Activated effector memory CD4-positive, alpha-beta T cell treated with Interleukin-2 at 50 U/mL for 16 hours (primary cell): ENCODE measurements around the gene FAM135A.
A peak's percentile ranks its signal among the peaks of the same experiment; 100 is the strongest.

ENCODE experiments used
- DNase-seq: peaks from one replicate; pipeline ENCODE4 v3.0.0-alpha.2; 2020

FAM135A gene

DNA sequence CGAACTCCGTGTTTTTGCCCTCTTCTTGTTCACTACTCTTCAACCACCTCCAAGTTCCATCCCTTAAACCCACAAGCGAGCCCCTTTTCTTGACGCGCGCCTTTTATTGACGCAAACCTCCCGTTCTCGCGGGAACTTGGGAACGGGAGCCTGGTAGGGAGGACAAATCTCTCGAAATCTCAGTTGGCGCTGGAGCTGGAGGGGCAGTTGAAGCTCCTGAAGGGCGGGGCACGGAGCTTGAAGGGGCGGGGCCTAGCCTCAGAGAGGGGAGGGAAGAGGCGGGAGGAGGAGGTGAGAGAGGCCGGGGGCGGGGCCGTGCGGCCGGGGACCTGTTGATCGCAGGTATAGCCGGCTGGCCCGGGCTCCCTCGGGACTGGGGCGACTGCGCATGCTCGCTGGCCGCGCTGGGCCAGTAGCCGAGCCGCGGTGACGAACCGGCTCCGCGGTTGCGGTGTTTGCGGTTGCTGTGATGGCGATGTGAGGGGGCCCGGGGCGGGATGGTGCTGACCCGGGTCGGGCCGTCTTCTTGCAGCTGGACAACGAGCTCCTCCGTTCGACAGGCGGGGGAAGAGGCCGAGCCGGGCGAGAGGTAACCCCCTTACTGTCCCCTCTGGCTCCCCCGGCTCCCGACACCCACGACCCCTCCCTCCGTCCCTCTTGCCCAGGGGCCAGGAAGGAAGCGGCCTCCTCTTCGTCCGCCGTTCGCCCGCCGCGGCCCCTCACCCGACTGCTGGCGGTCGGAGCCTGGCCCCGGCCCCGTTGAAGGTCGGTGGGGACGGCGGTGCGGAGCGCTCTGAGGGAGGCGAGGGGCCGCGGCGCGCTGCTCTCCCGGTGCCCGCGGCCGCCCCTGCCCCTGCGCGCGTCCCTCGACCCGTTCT, at the start of gene FAM135A:
Gene FAM135A, plus strand, starts transcription at position 395 of the 878 bp plus-strand sequence. CDS start 14,835 bp downstream, outside the sequence.
- peak; percentile 90 for DNase-seq

DNA sequence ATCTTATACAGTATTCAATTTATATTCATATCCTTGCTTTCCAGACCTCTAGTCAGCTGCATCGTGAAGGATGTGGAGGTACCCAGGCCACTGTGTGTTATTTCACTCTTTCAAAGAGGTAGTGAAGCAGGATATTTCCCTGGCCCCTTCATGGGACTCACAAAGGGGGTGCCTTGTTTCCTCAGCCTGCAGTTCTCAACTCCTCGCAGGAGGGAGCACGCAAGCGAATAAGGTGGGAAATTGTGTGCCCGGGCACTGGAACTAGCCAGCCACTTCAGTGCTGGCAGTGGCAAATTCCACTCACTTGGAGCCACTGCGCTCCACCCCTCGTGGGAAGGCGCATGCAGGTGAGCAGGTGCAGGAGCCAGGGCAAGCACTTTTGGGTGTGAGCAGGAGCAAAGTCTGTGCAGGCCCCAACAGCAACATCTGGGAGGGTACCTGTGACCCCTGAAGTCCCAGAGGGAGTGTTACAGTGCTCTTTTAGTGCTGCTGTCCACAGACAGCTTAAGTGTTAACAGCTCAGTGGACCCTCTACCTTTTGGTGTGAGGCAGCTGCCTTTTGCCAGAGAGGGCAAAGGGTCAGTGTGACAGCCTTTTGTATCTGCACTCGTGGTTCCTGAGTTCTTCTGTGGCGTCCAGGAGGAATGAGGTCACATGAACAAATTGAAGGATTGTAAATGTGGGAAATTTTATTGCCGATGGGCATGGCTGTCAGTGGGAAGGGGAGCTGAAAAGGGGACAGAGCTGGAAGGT, 49.4 kb upstream of the FAM135A start:
- DNase-seq = no peak

DNA sequence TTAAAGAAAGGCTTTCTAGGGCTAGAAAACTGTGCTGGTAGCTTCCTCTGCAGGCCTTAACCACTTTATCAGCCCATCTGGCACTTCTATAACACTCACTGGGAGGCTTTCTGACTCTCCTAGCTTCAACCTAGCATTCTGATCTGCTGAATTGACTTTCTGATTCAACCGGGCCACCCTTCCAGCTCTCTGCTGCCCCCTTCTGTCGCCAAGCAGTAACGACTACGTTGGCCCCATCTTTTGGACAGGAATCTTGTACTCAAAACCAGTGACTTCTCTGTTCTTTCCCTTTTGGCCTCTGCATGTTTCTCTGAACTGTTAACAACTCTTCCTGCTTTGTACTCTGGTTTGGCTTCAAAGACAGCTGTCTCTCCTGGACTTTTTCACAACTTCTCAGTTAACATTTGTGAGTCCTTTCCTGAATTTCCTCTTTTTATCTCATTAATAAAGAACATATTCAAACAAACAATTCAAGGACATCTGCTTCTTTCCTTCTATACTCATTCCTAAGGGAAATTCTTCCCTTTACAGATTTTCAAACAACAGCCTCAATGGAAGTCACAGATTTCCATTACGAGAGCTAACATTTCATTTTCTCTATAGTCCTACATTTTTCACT, 43.9 kb upstream of the FAM135A start:
- DNase-seq = peak; percentile 34

DNA sequence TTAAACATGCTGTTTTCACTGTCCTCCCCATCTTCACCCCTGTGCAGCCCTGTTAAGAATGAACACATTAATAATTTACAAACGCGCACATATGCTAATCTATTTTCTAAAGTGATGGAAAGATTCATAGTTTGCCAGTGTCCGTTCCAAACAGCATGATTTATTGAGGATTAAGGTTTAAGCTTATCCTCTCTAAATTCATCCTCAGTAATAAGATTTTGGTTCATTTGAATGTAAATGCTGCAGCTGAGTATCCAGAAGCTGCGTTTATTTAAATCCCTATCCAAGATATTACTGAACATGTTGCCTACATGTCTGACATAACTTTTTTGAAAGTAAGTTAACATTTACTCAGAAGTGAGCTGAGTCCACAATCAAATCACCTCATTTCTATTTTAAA, 42.8 kb upstream of the FAM135A start:
- DNase-seq = no peak

DNA sequence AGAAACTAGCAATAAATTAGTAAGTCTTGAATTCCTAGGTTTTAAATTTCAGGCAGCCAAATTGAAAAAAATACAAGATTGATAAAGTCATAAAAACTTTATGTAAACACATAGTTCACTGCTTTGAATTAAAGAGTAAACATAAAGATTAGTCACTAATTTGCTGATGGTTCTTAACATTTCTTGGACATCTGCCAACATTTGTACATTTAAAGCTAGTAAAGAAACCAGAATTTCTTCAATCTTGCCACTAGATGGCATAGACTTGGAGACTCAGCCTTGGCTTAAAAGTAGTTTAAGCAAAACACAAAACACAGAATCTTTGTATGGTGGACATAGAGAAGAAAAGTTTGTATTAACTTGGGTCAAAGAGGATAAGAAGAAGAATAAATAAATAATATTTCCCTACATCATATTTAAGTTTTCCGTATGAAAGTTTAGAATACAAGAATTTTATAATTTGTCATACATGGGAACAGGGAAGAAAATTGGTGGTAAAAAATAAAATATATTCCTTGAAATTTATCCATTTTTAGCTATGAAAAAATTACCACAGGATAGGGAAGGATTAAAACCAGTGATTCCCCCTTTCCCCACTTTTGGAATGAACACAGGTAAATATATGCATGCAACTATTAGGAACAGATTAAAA, 41.7 kb upstream of the FAM135A start:
- no peak for DNase-seq

DNA sequence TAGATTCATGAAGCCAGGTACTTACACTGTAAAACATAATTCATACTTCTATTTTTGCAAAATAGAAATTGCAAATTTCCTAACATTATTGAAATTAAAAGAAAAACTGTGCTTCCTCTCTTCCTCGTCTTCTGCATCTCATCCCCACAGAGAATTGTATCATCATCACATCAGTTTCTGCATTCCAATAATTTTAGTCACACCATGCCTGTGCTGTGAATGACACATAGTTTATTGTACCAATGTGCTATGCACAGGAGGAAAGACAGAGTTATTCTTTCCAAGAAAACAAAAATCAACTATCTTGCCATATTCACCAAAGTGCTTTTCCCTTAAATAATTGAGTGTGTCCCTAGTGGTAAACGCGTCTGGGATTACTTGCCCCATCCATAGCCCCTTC, 38.1 kb upstream of the FAM135A start:
- DNase-seq = no peak

DNA sequence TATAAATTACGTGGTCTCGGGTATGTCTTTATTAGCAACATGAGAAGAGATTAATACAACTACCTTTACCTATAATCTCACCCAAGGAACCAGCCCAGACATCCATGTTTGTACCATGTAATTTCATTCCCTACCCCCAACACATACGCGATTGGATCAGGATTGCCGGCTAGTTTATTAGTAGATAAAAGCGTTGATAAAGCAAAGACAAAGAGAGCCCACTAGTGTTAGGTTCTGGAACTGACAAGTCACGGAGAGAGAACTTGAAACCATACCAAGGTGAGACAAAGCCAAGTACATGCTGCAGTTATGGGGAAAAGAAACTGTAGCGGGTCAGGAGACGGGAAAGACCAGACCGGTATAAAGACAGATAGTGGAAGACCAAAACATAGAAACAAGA, 37.4 kb upstream of the FAM135A start:
- no peak for DNase-seq

DNA sequence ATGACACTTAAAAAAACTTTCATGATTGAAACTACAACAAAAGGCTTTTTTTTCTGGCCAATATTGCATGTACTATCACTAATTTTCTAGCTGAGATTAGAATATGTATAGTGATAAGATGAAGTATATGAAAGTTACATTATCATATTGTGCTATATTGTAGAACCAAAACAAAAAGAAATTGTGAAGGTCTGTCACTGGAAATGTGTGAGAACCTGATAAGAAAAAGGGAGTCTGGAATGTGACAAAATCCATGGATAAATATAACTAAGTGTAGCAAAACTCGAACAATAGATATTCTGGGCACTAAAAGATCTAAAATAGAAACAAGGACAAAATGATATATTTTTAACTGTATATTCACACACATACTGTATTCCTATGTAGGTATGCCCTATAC, 36.7 kb upstream of the FAM135A start:
- no peak for DNase-seq

DNA sequence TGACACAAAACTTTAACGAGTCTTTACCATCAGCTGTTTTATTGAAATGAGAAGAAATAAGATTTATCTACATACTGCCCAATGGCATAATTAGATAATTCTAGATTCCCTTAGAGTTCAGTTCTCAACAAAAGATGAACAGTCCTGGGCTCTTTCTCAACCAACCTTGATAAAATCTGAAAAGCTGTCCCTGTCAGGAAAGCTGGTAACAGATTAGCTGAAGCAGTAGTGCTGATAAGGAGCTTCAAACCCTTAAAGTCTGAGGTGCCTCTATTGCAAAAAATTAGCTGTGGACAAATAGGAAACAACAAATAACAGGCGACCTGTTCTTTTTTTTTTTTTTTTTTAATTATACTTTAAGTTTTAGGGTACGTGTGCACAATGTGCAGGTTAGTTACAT, 35.9 kb upstream of the FAM135A start:
- no peak for DNase-seq

DNA sequence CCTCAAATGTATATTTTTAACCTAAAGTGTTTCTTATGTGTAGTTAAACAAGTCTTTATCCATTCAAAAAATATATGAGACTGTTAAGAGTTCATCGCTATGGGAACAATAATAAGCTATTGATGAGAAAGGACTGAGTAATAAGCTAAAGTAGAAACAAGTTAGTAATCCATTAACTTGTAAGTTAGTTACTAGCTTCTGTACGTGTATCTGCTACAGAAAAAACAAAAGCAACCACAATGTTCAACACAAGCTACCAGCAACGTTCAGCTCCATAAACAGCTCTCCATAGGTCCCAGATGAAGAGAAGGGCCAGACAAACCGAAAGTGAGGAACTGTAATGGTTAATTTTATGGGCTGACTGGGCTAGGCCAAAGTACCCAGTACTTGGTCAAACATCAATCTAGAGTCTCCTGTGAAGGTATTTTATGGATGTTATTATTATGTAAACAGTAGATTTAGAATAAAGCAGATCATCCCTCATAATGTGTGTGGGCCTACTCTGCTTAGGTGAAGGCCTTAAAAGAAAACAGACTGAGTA, 33.8 kb upstream of the FAM135A start:
- DNase-seq = no peak

DNA sequence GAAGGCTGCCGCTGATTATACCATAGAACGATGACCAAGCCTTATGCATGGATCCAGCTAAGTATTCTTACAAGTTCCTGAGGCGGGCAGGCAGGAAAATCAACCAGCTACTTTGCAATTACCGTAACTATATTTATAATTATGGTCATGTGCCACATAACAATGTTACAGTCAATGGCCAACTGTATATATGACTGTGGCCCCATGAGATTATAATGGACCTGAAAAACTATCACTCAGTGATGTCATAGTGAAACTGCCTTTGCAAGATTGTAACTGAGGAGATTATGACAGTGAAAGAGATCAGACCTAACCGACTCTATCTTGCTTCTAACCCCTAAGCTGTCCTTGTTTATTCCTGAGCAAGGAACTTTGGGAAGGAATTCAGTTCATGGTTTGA, 33.1 kb upstream of the FAM135A start:
- DNase-seq = no peak

DNA sequence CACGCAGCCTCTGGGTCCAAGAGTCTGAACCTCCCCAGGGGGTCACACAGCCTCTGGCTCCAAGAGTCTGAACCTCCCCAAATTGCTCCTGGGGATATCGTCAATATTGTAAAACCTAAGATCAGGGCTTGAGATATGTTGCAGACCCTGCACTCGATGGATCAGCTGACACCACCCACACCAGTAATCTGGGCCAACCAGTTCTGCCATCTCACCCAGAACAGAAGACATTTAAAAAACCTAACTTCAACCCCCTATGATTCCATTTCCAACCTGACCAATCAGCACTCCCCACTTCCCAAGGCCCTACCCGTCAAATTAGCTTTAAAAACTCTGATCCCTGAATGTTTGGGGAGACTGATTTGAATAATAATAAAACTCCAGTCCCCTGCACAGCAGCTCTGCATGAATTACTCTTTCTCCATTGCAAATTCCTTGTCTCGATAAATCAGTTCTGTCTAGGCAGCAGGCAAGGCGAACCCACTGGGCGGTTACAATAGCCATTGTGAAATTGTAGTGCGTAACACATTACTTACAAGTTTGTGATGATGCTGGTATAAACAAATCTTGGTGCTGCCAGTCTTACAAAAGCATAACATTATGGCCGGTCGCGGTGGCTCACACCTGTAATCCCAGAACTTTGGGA, 32.4 kb upstream of the FAM135A start:
- DNase-seq = no peak

DNA sequence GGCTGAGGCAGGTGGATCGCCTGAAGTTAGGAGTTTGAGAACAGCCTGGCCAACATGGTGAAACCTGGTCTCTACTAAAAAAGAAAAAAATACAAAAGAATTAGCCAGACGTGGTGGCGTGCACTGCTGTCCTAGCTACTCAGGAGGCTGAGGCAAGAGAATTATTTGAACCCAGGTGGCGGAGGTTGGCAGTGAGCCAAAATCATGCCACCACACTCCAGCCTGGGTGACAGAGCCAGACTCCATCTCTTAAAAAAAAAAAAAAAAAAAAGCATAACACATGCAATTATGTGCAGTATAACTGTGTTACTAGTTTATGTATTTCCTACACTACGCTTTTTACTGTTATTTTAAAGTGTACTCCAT, 31.9 kb upstream of the FAM135A start:
- DNase-seq = no peak

DNA sequence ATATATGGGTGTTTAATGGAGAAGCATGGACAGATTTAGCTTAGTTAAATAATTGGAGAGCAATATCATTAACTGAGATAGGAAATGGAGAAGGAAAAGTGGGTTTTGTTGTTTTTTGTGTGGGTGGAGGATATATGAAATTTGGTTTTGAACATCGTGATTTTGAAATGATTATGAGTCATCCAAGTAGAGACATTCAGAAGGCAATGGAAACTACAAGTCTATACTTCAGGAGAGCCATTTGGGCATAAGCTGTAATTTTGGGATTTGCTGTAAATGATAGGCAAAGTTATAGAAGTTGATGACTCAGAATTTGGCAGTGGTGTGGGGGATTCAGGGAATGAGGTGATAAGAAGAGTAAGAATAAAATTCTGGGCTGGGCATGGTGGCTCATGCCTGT, 27.4 kb upstream of the FAM135A start:
- DNase-seq = no peak

DNA sequence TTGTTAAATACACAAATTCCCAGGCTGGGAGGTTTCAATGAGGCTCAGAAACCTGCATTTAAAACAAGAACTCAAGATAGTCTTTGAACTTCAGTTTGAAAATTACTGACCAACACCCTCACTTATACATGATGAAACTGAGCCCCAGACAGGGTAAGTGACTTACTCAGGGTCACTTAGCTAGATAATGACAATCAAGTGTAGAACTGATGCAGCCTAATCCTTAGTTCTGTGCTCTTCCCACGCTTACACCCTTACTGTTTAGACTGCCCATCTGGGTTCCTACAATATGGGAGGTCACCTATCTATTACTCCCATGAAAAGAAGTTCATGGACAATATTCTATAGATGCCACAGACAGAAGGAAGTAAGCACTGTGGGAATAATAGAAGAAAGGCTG, 24.5 kb upstream of the FAM135A start:
- DNase-seq = no peak

DNA sequence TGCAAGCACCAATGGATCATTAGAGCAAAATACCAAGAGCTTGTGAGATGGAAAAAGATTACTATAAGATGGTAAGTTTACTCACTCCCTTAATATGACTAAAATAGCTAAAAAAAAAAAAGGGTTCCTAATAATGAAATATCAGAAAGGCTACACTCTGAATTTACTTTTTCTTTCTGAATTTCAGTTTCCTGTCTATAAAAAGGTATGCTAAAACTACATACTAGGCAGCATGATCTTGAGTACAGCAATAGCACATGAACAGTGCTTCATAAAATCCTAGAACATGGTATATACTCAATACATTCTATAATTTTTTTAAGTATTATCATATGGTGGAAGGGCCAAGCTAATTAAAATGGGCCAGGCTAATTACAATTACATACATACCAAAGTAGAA, 24.0 kb upstream of the FAM135A start:
- no peak for DNase-seq

DNA sequence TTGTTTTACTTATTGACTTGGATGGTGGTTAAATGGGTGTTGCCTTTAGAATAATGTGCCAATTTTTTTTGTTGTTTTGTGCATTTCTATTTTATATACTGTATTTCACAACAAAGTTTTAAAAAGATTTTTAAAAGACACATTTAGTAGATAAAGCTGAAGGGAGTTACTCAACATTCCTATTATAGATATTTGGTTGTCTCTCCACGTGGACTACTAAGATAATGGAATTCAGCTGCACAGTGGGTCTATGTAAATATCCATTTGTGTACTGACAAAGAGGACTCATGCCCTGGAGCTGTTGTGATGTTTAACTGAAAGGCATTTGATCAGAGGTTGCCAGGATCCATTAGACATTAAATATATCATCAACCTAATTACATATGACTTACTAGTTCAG, 23.2 kb upstream of the FAM135A start:
- no peak for DNase-seq

DNA sequence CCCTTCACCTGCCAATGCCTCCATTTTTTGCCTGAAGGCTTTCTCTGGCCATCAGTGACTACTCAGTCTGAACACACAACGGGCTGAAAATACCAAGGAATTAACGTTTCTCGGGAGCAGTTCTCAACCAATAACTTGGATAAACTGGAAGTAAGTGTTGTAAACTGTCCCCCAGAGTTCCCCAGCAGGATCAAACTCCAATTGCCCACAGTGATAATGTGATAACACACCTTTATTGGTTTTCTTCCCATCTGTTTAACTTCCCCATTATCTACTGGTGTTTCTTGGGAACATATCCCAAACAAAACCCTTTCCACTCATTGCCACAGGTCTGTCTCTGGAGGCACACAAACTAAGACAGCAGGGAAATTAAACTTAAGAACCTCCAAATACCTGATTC, 21.8 kb upstream of the FAM135A start:
- no peak for DNase-seq

DNA sequence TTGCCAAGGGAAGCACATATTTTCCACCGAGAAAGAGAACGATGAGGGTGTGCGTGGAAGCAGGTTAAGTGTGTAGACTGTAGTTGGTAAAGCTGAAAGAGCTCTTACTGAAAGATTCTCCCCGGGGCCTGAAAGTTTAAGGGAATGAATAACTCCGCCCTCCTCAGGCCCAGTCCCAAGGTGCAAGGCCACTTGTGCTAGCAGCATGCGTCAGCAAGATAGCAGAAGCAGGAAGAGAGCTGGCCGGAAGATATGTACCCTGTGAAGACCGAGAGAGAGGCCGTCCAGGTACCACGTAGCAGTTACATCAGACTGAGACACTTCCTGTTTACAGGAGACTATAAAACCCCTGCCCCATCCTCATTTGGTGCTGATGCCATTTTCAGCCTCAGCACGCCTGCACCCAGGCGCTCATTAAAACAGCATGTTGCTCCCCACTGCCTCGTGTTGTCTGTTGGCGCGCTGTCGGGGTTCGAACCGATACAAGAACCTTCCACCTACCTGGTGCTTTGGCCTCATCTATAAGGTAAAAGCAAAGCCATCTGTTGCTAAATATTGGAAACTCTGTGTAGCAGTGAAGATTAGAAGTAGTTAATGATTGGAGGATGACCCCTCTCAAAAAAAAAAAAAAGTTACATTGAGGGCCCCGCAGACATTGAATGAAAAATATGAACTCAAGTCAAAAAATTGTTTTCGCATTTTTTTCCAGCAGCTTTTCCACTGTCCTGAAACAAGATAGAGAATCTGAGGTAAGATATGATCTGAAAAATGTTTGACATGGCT, 18.6 kb upstream of the FAM135A start:
- DNase-seq = no peak

DNA sequence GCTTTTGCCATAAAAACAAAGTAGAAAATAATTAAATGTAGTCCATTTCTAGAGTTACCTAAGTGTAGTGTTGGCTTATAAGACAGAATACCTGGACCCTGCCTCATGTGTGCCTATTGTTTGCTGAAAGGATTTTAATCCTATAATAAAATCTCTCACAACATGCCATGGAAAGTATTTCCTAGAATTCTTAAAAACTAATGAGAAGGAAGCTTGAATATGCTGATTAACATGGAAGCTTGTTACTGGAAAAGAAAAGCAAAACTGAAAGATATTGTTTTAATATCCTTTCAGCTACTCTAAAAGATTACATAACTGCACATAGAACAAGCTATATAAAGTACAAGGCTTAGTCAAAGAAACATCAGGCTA, 18.0 kb upstream of the FAM135A start:
- DNase-seq = no peak

DNA sequence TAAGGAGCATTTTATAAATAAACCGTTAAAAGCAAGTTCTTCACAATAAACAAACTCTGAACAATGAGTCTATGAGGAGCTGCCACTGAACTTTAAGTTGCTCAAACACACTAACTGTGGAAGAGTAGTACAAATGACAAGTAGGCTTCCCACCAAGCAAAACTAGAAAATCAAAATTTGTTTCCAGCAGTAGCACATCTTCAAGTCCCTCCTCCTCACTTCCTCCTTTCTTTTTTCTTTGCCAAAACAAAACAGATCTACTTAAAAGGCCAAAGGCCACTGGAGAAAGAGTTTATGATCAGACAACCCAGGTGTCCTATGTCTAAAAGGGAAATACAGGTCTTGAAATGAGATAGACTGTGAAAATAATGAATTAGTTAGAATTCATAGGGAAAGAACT, 17.1 kb upstream of the FAM135A start:
- no peak for DNase-seq
